GM21717 (cell line): ENCODE measurements around the gene FOXC1.
A peak's percentile ranks its signal among the peaks of the same experiment; 100 is the strongest.

Experiments
- ATAC-seq: cut with Tn5 transposase; IDR thresholded peaks from one replicate; pipeline ENCODE4 v1.9.1; 2021; ENCODE audit warnings: mild to moderate bottlenecking, moderate library complexity; ENCODE audit not compliant: unreplicated experiment

Gene FOXC1

GRCh38 chr6:1622851-1623768, 13.4 kb downstream of the FOXC1 start:
- no peak for ATAC-seq

DNA sequence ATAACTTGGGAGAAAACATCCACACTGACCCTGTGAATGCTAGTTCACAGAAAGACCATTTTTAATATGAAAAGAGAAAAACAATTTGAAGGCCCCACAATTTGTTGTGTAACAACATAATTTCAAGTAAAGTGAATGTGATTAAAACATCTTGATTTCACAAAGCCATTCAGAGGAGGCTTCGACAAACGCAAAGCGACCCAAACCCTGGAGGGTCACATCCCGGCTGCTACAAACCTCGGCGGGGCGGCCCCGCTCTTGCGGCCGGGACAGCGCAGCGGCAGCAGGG, 14.0 kb downstream of the FOXC1 start:
- no peak for ATAC-seq

DNA sequence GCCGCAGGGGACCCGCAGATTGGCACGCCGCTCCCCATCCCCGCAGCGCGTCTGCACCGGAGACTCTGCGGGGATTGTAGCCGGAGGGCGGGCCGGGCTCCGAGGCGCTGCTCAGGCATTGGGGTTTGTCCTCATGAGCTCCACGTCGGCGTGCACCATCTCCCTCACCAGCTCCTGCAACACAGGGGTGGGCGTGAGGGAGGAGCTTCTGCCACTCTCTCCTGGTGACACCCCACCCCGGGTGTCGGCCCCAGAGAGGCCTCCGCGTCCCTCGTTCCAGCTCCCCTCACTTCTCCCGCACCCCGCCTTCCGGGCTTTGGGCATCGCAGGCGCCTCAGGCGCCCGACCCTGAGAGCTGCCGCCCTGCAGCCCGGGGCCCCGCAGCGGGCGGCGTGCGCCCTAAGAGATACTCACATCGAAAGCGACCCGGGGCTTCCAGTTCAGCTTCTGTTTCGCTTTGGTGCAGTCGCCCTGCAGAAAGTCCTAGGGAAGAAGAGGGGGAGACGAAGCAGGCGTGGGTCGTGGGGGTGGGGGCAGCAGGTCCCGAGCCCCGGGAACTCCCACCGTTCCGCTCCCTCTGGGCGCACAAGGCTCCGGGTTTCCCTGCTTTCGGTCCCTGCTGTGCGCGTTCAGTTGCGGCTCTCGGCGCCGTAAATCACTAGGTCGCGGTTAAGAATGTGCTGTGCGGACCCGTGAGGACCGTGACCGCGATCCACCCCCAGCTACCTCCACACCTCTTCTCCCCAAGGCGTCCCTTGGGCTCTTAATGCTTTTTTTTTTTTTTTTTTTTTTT, 14.5 kb downstream of the FOXC1 start:
- ATAC-seq = peak; percentile 64

GRCh38 chr6:1624851-1625781, 15.4 kb downstream of the FOXC1 start:
- ATAC-seq = peak; percentile 26

- no peak for ATAC-seq
Measured at GRCh38 chr6:1625794-1626435, 16.2 kb downstream of the FOXC1 start.

DNA sequence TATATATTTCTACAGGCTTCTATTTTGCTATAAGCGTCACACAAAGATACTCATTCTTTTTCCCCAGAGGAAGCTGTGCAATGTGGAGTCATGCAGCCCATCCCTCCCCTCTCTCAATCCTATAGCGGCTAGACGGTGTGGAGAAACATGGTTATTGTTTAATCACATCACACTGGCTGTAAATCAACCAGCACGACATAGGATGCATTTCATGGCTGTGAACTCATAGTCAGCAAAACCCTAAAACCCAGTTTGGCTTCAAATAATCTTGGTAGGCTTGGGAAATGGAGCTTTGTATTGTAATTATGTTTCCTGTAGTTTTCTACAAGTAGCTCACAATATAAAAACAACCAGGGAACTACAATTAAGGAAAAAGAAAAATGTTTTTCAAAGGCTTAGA, 16.8 kb downstream of the FOXC1 start:
- no peak for ATAC-seq

DNA sequence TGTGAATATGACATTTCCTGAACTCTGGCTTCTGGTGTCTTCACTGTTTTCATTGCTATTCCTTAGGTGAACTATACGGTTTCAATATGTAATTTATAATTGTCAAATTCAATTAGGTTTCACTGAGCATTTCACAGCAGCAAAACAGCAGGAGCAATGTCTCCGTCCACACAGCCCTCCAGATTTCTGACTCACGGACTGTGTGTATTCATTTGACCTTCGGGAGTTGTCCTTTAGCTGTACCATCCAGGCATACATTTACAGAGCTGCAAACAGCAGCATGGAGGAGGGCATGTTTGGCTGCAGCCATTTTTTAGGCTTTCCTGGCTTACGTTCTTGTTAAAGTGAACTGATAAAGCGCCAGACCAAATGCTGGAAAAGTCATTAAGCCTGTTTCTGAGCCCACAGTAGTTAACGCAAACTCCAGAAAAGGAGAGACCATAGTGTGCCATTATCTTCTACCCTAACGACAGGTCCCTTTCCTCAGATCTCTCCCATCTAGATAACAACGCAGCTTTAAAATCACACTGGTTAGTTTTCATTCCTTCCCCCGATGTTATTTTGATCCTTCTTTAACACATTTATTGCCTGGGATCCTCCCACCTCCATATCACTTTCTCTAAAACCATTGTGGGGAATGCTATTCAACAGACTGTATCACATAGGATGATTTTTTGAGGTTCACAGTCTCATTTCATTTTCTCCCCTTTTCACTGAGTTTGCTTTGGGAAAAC, 18.3 kb downstream of the FOXC1 start:
- no peak for ATAC-seq

- no peak for ATAC-seq
Measured at GRCh38 chr6:1629316-1629715, 19.6 kb downstream of the FOXC1 start.

DNA sequence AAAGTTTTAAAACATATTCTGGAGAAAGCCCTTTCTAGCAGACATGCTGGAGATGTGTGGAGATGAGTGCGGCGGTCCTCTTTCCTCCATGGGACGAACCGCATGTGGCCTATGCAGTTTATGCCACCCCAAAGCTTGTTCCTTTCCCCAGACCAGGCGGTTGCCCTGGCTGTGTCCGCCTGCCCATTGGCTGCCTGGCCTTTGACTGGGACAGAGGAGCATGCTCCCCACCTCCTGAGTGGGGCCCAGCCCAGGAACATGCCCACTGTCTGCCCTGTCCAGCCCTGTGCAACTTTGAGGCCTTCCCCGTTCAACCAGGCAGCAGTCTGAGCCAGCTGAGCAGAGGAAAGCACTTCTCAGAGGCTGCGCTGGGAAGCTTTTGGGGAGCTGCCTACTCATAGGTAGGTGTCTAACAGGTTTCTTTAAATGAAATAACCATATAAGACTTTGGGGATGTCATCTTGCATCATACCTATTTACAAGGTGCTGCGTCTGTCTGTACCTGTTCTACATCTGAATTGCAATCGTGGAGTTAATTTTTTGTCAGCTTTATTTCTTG, 20.6 kb downstream of the FOXC1 start:
- no peak for ATAC-seq

GRCh38 chr6:1630771-1631217, 21.1 kb downstream of the FOXC1 start:
- no peak for ATAC-seq

- no peak for ATAC-seq
Measured at GRCh38 chr6:1631251-1631650, 21.5 kb downstream of the FOXC1 start.

DNA sequence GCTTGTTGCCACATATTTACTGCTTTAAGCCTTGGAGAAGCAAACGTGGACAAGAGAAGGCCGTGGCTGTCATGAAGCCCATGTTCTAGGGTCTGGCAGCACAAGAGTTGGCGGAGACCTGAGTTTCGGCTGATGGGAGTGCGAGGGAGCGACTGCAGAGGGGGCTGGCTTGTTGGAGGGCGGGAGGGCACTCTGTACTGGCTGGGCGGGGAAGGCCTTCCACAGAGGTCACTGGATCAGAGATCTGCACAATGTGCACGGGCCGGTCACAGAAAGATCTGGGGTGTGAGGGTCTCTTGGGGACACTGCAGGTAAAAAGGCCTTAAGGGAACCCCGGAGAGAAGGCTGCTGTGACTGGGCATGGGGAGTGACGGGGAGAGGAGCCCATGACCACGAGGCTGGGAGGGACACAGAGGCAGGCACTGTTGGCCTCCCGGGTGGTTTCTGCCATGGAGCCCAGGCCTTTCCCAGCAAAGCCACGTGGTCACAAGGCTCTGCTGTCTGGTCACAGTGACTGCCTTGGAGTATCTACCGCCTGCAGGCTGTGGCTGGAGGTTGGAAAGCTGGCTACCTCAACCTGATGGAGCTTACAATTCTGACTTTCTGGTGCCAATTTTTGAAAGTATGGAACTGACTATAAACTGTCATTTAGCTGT, 23.8 kb downstream of the FOXC1 start:
- ATAC-seq = no peak

DNA sequence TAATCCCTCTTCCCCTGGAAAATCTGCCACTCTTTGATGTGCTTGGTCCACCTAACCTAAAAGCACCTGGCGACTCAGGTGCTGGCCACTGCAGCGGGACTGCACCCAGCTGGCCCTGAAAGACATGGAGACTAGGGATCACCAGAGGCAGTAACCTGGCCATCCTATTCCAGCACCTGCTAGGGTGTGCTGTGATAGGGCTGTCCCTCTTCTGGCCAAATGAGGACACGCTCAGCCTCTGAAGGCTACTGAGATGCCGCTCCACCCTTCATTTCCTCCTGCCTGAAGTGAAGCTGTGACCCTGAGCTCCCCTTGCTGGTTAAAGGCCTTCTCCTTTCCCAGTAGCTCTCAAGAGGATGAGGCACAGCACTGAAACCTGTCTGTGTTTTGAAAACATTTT, 24.4 kb downstream of the FOXC1 start:
- no peak for ATAC-seq

GRCh38 chr6:1635305-1636010, 25.7 kb downstream of the FOXC1 start:
- no peak for ATAC-seq

DNA sequence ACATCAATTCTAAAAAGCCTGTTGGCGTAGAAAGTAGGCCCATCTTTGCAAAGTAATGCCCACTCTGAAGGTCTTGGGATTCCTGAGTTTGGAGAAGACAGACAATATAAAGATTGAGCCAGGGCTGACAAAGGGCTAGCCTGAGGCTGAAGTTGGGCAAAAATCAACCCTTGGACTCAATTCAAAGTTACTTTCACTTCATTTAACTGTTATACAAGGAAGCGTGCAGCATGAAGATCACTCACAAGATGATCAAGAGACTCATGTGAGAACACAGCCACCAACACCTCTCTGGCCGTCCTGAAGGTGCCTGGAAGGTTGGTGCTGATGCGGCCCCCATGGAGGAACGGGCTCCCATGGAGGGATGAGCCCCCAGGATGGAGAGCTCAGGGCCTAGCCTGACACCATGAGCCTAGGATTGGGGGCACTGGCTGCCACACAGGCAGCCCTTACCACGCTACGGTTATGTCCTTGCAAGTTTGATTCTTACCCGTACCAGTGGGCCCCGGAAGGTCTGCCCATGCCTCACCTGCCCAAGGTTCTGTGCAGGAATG, 26.6 kb downstream of the FOXC1 start:
- no peak for ATAC-seq

GRCh38 chr6:1636971-1637871, 27.5 kb downstream of the FOXC1 start:
- ATAC-seq = no peak

- no peak for ATAC-seq
Measured at GRCh38 chr6:1639430-1639829, 29.7 kb downstream of the FOXC1 start.
